GM18507 (cell line): ENCODE results near the gene CHCHD3.

Source experiments
- DNase-seq: peaks from one replicate; pipeline ENCODE4 v3.0.0; 2011; ENCODE audit warnings: low read depth; ENCODE audit not compliant: insufficient read length; ENCODE audit errors: extremely low spot score
- FAIRE-seq: peaks from 2 replicates; lab custom pipeline; 2011; peaks lifted over from hg19 to GRCh38; lab: Jason Lieb, UNC

The CHCHD3 gene

GRCh38 chr7:133081599-133082389, at the start of gene CHCHD3:
TSS of gene CHCHD3 (minus strand) at chr7:133082090. CDS start at chr7:133081937, 153 bp downstream.
- peak; percentile 98 for FAIRE-seq
- peak; percentile 97 for DNase-seq

- no peak for FAIRE-seq
- DNase-seq: no peak
Observed at GRCh38 chr7:133130166-133130565, 48.3 kb upstream of the CHCHD3 start.

- FAIRE-seq (no peak), DNase-seq (no peak)
Observed at GRCh38 chr7:133126422-133126821, 44.5 kb upstream of the CHCHD3 start.

DNA sequence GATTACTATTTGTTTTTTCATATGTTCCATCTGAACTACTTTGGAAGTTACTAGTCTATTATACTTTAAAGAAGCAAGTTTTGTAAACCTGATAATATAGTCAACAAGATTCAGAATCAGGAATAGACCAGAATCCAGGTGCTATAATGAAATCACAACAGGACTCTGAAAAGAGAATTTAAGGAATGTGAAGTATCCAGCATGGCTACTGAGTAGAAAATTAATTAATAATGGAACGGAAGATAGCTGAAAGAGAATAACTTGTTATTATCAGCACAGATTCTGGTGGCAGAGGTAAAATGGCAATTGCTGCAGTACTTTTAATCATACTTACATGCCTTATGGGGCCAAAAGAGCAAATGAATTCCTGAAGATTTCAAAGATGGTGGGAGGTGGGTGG, 43.1 kb upstream of the CHCHD3 start:
- FAIRE-seq (no peak), DNase-seq (no peak)

DNA sequence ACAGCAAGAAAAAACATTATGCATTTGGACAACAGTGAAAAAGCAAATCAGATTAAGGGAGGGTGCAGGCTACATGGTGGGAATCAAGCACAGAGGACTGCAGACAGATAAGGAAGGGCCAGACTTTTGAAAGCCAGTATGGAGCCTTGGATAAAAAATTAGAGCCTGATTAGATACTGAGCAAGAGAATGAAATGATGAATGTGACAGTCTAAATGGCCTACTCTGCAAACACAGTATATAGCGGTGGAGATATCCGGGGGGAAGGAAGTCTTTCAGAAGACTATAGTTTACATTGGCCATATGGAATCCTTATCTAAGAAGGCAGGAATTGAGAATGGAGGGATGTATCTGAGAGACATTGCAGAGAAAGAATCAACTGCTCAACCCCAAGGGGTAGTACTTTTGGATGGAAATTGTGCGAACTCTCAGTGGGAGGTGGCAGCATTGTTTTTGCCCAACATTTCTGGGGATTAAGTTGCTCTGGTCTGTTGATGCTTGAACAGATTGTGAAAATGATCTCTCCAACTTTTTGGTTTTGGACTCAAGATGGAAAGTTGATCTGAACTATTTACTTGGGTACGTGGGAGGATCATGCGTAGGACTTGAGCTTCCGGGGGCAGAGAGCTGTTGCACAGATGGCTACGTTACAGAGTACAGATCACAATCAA, 39.4 kb upstream of the CHCHD3 start:
- FAIRE-seq (no peak), DNase-seq (no peak)

DNA sequence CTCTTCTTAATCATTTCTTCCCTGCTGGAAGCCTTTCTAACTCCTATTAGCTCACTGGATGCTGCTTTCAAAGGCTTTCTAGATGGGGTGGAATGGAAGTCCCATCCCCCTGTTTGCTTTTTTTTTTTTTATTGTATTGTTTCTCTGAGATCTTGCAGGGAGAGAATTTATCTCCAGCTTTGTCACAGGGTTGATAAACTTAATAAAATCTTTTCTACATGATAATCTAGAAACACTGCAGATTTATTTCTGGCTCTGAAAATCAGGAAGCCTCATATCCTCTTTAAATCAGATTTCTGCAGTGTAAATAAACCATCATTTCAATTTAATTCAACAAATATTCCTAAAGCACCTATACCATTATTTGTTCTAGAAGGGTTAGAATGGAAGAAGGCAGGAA, 37.2 kb upstream of the CHCHD3 start:
- FAIRE-seq (no peak), DNase-seq (no peak)

GRCh38 chr7:133118261-133118660, 36.4 kb upstream of the CHCHD3 start:
- FAIRE-seq: no peak

DNA sequence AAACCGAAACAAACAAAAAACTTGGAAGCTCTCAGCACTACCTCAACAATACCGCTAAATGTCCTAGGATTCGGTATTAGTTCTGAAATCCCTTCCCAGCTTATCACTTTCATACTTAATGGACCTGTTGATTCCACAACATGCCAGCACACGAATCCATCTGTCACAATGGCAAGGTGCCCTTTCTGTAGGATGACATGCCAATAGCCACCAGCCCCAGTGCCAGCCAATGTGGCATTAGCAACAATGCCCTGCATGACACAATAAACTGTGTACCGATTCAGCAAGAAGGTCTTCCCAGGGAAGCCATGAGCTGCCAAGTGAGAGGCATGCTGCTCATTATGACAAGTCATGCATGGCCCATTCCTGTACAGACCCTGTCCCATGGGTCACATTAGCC, 35.6 kb upstream of the CHCHD3 start:
- DNase-seq (no peak), FAIRE-seq (no peak)

More at GRCh38 chr7:133118261-133118660, 36.4 kb upstream of the CHCHD3 start:
- DNase-seq: no peak

DNA sequence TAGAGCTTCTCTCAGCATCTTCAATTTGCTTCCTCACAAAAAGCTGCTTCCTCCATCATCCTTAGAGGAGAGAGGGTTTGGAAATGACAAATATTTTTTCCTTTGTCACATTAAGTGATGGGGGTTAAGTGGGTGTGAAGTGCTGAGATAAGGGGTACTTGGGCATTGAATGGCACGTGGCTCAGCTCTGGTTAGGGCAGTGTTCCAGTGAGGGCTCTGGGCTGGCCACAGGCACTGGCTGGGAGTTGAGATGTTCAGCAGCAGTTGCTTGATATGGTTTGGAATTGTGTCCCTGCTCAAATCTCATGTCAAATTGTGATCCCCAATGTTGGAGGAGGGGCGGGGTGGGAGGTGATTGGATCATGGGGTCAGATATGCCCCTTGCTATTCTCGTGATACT, 33.7 kb upstream of the CHCHD3 start:
- no peak for FAIRE-seq
- DNase-seq: no peak

DNA sequence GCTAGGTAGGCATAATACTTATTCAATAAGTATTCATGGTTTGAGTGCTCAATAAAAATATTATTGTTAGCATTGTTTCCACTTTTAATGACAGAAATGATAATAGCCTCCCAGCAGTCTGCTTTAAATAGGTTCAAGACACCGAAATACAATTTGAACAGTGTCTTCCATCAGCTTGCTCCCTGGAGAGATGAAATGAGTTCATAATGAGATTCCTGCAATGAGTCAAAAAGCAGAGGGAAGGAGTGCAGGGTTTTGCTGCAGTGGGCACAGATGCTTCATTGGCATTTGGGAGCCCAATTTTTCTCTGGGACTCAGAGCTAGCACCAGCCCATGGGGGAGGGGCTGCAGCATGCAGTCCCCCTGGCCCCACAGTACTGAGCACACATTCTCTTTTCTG, 32.6 kb upstream of the CHCHD3 start:
- DNase-seq (no peak), FAIRE-seq (no peak)

DNA sequence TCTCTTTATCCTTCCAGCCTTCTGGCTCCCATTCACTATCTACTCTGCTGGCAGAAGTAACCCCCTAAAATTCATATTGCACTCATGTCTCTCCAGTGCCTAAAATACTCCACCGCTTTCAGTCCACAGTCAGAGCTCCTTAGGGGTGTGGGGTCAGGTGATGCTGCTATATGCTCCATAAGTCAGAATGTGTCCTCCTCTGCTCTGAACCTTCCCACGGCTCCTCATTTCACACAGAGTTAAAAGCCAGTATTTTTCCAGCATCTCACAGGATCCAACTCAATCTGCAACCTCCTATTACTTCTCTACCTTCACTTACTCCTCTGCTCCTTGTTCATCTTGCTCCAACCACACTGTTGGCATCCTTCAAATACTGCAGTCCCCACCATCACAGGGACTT, 31.1 kb upstream of the CHCHD3 start:
- FAIRE-seq (no peak), DNase-seq (no peak)

DNA sequence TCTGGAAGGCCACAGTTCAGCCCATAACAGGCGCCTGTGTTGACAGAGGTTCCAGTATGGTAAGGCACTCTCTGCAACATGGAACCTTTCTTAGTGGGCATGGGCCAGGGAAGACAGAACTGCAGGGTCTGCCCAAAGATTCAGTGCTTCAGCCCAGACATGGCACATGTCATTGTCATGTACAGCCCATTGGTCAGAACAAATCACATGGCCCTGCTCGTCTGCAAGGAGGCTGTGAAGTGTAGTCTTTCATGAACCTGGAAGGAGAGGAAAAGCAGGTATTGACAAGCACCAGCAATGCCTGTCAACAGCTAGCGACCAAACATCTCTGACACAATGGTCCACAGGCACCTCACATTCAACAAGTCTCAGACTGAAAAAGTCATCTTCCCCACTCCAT, 30.4 kb upstream of the CHCHD3 start:
- no peak for FAIRE-seq

GRCh38 chr7:133110312-133110711, 28.4 kb upstream of the CHCHD3 start:
- no peak for FAIRE-seq
- DNase-seq: no peak

More for the DNA sequence above, 30.4 kb upstream of the CHCHD3 start:
- DNase-seq: no peak

DNA sequence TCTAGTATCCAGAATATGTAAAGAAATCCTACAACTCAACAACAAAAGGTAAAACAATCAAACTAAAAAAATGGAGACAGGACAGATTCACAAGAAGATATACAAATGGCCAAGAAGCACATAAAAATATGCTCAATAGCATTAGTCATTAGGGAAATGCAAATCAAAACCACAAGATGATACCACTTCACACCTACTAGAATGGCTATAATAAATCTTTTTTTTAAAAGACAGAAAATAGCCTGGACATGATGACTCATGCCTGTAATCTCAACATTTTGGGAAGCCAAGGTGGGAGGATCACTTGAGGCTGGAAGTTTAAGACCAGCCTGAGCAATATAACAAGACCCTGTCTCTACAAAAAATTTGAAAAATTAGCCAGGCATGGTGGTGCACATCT, 27.9 kb upstream of the CHCHD3 start:
- DNase-seq (no peak), FAIRE-seq (no peak)

DNA sequence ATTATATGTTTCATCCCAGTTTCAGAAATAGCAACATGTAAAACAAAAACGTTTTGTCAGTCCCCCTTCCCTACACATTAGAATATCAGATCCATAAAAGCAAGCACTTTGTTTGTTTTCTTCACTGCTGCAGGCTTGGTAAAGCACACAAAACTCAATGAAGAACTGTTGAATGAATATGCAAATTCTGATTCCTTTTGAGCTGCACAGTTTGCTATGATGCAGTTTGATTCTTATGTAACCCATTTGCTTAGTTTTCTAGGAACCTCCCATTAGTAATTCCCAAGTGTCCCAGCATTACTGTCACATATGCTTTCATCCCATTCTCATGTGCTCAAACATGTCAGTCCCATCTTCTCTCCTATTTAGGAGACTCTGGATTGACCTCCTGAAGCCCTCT, 26.1 kb upstream of the CHCHD3 start:
- FAIRE-seq: no peak
- DNase-seq: no peak

DNA sequence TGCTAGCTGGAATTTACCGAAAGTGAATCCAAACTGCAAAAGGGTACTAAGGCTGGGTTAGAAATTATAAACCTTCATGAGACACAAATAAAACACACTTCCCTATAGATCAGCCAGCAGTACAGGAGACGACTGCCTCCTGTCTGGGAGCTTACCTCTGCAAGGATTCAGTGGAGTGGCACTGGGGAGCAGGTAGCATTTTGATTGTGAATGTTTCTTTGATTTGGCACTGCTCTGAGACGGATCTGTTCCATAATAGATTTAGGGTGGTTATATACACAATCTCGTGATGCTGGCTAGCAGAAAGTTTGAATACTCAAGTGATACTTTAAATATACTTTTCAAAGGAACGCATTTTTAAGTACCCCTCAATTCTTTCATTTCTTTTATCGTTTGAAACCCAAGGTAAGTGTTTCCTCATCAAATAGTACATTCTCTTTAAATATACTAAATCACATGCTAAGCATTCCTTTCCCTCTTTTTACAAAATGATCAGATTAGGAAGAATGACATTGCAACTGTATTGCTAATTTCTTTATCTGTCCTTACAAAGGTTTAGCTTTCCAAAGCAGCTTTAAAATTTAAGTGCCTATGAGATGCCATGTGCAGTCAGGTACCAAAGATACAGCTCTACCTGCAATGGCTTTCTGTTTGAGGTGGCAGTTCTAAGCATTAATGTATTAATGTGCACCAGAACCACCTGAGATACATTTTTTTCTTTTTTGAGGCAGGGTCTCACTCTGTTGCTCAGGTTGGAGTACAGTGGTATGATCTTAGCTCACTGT, 20.6 kb upstream of the CHCHD3 start:
- no peak for FAIRE-seq
- DNase-seq: no peak

DNA sequence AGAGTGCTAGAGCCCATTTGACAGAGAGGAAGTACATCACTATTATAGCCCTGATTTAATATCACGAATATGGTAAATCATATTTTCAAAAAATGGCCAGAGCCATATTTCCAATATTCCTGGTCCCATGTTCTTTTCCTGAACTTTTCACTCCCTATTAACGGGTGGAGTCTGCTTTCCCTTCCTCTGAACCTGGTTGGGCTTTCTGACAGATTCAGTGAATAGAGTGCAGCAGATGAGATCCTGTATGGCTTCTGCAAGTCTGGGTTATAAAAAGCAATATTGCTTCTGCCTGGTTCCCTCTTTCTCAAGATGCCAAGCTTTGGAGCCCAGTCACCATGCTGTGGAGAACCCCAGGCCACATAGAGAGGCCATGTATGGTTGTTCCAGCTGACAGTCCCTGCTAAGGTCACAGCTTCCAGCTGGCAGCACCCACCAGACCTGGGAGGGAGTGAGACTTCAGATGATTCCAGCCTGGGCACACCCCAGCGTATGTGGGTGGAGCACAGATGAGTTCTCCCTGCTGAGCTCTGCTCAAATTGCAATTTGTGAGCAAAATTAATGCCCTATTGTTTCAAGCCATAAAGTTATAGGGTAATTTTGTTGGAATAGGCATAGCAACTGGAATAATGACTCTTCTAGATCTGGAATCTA, 17.9 kb upstream of the CHCHD3 start:
- FAIRE-seq (no peak), DNase-seq (no peak)

DNA sequence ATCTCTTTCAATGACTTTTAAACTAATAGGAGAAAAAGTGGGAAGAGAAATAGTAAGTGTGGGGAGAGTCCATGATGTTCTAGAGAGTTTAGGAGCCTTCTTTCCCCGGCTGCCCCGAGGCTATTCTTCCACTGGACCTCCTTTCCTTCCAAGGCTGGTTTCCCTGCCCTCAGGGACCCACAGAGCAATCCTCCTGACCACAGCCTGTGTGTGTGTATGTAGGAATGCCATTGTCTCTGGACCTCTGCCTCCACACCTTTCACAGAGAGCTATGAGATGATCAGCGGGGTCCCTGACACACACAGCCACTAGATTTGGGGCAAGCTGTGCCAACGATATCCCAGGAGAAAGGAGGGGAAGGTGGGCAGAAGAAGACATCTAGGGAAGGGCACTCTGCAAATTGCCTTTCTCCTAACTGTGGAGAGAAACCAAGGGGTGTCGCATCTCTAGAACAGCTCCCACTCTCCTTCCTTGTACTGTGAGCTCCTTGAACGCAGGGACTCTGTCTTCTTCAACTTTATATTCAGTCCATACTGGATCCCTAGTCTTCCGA, 13.3 kb upstream of the CHCHD3 start:
- no peak for DNase-seq
- no peak for FAIRE-seq

GRCh38 chr7:133091943-133092464, 10.1 kb upstream of the CHCHD3 start:
- FAIRE-seq: no peak
- no peak for DNase-seq
